Stimulated activated CD4-positive, alpha-beta T cell treated with anti-CD3 and anti-CD28 coated beads, Interleukin-15, amount 100 ng/mL, for 1 hour (primary cell): ENCODE data around the gene CETN2.
"Not testable (repeated sequence)": the region's sequence is repeated elsewhere in the genome, so short reads cannot be mapped to it uniquely, and the experiment has no call there.

ENCODE experiments used
- DNase-seq, 2 donors: peaks; one replicate each; pipeline ENCODE4 v3.0.0-alpha.2; 2020; ENCODE audit warnings: low read depth in 1 of 2, low spot score in 1 of 2

Gene CETN2

DNA sequence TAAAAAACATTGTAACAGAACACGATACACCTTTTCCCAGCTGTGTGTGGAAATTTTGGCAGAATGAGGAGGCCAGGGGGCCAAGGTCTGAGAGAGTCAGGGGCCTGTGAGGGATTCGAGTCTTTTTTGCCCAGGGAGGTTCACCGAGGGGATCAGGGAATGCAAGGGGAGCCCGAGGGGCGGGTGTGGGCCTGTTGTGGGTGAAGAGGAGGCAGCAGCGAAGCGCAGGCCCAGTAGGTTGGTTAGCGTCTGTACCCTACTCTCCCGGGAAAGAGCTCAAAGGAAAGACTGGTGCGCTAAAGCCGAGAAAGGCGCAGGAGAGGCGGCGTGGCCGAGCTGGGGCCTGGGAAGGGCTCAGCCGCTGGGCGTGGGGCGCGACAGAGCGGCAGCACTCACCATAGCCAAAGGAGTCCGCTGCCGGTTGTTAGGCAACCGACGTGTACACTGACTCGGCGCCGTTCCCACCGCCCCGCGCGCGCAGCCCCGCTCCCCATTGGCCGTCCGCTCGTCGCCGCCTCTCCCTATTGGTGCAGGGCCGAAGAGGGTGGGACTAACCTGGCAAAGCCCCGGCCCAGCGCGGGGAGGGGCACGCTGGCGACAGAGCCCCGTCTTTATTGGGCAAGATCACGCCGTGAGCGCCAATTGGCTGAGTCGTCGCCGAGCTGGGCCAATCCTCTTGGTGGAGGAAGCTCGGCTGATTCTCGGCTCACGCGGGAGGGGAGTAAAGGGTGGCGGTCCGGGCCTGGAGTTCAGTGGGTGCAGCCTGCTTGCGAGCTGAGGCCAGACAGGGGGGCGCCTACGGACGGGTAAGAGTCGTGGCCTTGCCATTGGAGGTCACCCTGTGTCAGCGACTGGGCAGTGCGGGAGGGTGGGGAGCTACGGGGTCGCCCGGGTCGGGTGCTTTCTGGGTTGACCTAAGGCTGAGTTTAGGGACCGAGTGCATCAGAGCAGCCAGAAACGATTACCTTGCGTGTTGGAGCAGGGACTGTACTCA is at the start of gene CETN2, which contains the start of gene NSDHL:
Gene CETN2, minus strand, starts transcription at position 446 of the 994 bp plus-strand sequence. Its CDS starts 47 bp downstream, at position 399.
Gene NSDHL, plus strand, starts transcription at position 752 of the 994 bp plus-strand sequence. CDS start 15,262 bp downstream, outside the sequence.
- DNase-seq = peak; percentile 86 to 87

DNA sequence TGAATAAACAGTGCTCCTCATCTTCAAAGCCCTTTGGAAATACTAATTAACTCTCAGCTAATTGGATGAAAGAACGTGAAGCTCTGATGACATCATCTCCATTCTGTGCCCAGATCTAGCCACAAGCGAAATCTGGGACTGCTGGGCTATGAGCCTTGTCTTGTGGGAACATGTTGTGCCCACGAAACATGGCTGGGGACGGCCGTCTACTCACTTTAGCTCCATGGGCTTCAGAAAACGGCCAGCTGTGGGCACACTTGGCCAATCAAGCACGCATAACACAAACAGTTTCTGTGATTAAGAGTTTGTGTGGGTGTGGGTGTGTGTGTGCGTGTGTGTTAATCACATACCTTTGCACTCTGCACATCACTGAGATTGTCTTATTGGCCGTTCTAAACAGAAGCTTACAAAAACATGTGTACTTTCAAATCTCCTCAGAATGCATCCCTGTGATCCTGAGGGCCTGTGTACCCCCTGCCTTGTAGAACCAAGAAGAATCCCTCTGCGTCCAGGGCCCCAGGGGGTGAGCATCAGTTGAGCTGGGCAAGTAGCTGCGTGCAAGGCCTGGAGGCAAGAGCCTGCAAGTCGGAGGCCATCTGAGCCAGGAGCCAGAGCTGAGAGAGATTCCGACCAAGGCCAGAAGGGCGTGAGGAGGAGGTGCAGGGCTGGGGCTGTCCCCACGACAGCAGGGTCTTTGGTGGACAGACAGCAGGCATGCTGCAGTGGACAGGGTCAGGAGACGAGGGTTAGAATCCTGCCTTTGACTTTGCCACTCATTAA is 48.6 kb upstream of the CETN2 start:
- DNase-seq = no peak

DNA sequence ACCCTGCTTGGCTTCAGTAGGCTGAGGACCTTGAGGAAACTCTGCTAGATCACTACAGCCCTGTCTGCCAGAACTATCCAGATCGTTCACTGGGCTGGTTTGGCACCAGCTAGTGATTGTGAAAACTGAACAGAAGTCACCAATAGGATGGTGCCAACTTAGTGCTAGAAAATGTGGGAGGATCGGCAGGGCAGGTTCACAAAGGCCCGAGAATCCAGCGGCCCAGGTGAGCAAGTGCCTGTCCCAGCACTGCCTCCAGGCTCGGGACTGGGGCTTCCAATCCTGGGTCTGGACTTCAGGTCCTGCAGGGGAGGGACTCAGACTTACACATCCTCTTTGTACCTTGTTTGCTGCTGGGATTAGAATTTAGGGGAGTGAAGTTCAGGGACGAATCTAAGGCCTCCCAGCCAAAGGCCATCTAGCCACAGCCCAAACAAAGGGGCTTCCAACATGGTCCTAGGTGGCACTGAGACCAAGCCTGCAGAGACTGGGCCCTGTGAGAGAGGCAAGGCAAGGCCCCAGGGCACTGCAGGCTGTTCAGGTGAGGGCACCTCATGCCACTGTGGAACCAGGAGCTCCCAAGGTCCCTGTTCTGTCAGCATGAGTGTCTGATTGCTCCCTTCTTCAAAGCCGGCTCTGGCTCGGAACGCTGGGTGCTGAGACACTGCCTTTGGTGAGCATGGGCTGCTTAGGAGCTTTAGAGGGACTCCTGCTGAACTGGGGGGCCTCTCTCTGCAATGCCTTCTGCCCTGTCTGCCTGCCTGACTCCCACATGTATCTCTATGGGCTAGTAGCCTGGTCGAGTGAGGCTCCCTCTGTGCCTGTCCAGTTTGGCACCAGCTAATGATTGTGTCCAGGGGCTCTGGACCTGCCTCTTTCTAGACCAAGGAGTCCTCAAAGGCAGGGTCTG is 46.6 kb upstream of the CETN2 start:
- DNase-seq = no peak

DNA sequence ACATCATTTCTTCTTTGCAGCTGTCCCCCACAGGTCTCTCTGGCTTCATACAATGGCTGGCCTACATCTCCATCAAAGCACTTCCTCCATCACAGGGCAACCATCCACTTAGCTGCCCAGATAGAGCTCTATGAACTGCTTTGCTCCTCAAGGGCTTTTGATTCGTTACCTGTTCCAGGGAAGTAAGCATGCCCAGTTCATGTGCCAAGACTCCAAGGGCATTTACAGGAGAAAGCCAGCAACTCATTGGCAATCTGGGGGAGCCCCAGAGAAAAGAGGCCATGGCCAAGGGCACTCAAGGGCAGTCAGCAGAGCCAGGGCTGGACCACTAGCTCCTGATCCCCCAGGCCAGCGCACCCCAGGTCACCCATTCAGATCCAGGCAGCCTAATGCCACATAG is 42.8 kb upstream of the CETN2 start:
- no peak for DNase-seq

DNA sequence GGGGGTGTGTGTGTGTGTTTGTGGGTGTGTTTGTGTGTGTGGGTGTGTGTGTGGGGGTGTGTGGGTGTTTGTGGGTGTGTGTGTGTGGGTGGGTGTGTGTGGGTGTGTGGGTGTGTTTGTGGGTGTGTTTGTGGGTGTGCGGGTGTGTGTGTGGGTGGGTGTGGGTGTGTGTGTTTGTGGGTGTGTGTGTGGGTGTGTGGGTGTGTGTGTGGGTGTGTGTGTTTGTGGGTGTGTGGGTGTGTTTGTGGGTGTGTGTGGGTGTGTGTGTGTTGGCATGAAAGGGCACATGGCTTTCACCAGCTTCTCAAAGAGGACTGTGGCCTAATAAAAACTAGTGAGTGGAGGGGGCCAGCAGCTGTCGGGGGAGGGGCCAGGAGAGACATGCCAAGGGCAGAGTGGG is 42.0 kb upstream of the CETN2 start:
- DNase-seq = no peak

DNA sequence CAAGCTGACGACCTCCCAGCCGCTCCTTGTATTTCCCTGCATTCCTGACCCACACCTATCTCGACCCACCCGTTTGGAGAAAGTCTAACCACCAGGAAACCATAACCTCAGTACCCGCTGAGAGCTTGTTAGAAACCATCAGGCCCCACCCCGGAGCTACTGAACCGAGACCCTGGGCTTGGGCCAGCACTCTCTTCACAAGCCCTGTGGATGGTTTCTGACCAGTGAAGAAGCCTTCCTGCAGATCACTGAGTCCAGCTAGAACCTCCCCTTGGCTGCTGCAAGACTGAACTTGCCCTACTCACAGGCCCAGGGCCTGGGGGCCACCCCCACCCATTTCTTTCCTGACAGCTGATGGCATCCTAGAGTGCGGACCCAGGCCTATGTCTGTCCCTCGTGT is 40.7 kb upstream of the CETN2 start:
- no peak for DNase-seq

DNA sequence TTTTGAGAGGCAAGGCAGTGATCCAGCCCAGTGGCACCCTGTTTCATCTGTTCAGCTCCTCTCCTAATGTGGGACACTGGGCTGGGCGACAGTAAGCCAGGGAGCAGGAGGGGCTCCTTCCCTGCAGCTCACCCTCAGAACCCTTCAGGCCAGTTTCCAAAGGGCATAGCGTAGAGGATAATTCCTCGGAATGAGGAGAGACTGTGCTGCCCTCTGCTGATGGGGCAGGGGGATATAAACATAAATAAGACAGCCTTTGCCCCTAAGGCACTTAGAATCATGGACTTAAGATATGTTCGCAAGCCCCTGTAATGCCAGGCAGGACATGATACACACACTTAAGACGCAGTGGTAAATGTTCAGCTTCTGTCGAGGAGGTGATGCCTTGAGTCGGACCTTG is 39.4 kb upstream of the CETN2 start:
- DNase-seq = no peak

DNA sequence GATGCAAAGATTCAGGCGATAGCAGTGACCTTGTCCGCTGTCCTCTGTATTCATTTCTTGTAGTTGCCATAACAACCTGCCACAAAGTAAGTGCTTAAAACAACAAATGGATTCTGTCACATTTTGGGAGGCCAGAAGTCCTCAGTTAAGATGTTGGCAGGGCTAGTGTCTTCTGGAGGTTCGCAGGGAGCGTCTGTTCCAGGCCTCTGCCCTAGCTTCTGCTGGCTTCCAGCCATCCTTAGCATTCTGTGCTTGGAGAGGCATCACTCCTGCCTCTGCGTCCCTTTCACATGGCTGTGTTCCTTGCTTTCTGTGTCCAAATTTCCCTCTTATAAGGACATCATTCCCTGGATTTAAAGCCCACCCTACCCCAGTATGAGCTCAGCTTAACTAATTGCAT is 35.8 kb upstream of the CETN2 start:
- DNase-seq = no peak

DNA sequence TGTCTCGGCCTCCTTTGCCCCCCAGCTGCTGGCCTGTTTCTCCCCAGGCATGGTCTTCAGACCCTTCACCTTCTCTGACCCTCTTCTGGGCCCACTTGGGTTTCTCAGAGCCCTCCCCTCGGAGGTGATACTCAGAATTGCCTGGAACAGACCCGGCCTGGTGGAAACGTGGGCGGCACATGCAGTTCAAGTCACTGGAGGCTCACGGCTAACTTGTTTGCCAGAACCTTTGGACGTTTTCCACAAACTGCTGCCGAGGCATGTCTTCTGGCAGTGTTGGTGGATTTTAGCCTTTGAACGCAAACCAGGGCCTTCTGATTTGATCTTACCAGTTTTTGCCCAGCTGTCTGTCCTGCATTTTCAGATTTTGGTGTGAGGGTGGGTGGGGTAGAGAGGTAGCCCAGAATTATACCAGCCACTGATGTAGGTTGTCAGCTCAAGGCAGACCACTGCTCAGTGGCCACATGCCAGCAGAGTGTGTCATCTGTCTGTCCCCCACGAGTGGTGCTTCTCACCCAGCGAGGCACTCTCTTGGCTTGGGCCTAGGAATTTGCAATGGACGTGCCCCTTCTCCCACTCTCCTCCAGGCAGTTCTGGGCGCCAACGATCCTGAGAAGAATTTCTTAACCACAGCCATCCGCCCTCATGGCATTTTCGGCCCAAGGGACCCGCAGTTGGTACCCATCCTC is 34.8 kb upstream of the CETN2 start:
- DNase-seq = no peak

DNA sequence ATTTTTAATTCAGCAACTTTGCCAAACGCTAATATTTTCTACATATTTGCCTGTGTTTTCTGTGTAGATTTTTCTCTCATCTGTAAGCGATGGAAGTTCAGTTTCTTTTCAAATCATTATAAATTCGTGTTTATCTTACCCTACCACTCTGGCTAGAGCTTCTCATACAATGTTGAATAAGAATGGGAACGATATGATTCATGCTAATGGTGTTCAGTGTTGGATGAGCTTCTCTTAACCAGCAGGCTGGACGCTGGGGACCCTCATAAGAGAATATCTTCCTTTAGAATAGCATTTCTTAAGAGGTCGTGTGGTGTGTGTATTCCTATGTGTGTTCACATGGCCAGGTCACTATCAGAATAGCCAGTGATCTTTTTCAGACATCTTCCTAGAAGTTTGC is 31.3 kb upstream of the CETN2 start:
- no peak for DNase-seq

DNA sequence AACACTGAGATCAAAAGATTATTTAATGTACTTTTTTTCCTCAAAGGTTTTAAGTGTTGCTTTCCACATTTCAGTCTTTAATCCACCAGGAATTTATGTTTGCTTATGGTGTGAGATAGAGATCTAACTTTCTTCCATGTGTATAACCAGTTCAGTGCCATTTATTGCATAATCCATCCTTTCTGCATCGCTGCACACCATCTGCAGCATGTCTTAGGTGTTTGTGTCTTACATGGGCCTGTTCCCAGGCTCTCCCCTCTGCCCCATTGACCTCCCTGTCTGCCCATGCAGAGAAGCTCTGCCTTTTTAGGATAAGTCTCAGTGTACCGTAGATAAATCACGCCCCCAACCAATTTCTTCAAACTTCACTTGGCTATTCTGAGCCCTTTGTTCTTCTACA is 30.6 kb upstream of the CETN2 start:
- DNase-seq = no peak

DNA sequence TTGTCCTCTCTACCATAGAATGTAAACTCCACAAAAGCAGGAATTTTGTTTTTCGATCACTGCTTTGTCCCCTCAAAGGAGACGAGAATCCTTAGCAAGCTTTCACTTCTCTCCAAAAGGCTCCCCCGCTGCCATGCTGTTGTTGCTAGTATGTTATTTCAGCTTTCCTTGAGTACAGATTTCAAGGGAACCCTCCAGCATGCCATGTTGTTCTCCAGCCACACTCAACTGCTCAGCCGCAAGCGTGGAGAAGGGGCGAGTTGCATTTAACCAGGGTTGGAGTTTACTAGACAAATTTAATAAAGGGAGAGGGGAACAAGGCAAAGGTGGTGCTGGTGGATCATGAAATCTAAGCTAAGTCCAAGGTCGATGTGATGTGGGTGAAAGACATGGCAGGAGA is 23.4 kb upstream of the CETN2 start:
- DNase-seq = no peak

DNA sequence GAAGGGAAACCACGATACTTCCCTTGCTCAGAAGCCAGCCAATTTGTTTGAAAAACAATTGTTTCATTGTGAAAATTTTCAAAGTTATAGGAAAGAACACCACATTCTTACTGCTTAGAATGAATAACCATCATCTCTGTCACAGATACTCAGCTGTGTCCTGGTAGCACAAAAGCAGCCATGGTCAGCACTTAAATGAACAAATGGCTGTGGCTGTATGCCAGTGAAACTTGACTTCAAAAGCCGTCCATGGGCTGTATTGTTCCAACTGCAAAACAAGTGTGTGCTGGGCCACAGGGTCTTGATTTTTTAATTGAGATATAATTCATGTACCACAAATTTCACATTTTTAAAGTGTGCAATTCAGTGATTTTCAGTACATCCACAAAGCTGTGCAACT is 19.9 kb upstream of the CETN2 start:
- no peak for DNase-seq

DNA sequence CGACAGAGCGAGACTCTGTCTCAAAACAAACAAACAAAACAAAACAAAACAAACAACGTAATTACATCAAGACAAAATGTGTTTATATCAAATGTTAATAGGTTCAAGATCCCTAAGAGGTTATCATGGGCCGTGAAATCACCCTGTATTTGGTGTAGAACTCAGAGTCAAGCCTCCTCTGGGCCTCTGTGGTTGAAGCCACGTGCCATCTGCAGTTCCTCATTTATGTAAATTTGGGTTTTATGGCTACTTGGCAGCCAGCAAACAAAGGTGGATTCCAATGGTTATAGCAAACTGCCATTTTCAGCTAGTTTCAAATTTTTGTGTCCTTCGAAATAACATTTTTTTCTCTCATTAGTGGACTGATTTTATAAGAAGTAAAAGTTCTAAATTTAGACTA is 16.7 kb upstream of the CETN2 start:
- DNase-seq = no peak

DNA sequence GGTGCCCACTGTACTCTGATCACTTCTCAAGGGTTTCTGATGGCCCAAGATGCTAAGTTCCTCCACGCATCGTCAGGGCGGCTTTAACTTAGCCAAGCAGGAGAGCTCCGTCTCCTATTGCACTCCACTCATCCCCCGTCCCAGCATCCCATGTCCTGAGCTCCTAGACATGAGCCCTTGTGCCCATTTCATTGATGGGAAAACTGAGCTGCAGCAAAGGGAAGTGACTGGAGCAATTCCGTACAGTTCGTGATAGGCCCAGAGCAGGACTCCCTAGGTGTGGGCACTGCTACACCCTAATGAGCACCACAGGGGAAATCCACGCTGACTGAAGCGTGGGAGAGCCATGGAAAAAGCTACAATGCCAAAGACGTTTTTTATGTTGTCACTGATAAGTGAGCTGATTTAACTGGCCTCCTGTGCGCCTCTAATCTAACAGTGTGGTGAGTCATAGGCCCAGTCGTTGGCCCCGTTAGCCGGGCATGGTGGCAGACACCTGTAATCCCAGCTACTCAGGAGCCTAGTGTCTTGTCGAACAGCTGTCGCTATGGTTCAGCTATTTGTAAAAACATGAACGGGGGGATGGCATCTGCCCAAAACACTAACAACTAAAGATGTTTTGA is 15.2 kb upstream of the CETN2 start:
- DNase-seq = no peak

DNA sequence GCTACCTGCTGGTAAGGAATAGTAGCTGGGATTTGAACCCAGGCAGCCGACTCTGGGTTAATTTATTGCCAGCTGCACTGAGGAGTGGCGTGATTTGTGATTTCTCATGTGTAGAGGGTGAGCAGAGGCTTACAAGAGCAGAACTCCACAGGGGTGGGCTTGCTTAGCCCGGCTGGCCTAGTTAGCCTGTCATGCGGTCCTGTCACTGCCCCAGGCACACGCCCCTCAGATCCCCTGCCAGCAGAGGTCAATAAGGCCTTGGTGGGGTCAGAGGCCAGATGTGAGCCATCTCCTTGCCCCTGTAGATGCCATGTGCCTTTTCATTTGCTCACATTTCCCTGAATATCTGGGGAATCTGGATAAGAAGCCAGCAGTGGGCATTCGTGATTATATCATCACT is 13.7 kb upstream of the CETN2 start:
- DNase-seq = no peak

DNA sequence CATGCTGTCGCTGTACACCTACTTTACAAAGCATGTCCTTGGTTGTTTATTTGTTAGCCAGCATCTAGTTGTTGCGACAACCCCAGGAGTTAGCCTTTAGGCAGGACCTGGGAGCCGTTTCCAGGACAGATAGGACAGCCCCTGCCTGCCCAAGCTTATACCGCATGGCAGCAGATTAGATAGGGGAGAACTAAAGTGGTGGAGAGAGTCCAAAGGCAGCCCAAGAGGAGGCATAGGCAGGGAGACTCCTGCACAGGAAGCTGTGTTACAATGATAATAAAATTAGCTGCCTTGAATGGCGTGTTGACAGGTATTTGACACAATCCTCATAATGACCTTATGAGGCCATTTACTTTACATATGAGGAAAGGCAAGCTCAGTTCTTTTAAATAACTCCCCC is 13.3 kb upstream of the CETN2 start:
- no peak for DNase-seq

DNA sequence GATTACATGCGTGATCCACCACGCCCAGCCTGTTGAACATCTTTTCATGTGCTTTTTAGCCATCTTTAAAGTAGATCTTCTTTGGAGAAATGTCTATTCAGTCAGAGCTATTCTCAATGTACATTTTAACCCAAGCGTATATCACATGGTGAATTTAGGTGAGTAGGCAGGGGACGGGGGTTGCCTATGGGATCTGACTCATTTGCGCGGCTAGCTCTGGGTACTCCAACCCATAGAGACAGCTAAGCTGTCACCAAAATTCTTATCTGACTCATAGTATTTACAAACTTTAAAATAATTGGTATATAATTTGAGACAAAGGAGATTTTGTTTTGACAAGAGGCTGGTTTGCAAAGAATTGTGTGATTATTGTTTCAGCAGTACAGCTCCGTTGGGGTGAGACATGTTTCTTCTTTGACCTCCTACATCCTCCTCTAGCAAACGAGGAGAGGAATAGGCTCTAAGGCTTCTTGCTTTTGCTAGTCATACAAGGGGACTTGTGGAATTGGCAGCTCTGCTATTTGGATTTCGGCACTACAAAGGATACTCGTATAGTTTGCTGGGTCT is 12.3 kb upstream of the CETN2 start:
- no peak for DNase-seq

DNA sequence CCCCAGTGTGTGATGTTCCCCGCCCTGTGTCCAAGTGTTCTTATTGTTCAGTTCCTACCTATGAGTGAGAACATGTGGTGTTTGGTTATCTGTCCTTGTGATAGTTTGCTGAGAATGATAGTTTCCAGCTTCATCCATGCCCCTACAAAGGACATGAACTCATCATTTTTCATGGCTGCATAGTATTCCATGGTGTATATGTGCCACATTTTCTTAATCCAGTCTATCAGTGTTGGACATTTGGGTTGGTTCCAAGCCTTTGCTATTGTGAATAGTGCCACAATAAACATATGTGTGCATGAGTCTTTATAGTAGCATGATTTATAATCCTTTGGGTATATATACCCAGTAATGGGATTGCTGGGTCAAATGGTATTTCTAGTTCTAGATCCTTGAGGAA is 4.9 kb upstream of the CETN2 start:
- not testable (repeated sequence) for DNase-seq

DNA sequence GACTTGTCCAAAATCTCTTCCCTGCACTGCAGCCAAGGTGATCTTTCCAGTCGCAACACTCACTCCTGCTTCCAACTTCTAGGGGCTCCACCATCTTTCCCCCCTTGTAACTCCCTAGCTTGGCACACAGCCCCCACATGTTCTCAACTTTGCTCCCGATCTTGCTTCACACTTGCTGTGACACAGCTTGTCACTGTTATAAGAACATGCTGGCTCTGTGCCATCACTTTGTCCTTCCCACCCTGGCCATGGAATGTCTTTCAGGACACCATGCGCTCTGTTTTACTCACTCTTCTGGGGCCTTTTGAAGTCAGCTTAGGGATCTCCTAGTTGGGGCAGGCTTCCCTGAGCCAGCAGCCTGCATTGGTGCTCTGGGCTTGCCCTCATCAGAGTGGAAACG is 2.8 kb upstream of the CETN2 start:
- no peak for DNase-seq
